Astrocyte of the cerebellum (primary cell): Measurements from ENCODE around the gene FOXK2.

ENCODE experiments used
- DNase-seq: peaks from one replicate; pipeline ENCODE4 v3.0.0-alpha.2; 2011; ENCODE audit warnings: low read depth
- H3K4me3 ChIP-seq: 2 replicates; pipeline ENCODE4 v1.5.1; 2011; ENCODE audit warnings: mild to moderate bottlenecking, low read depth, low read length, moderate library complexity
- in situ Hi-C: cut with HindIII; loops from 2 replicates; pipeline ENCODE4 v1.10.0; 2017; ENCODE audit warnings: low sequenced_read_pairs
- TF ChIP-seq, protein P1 (sequence below): IDR thresholded peaks from 2 replicates; pipeline ENCODE4 v1.5.1; 2012; ENCODE audit warnings: low read length, low read depth, moderate library complexity, mild to moderate bottlenecking; ENCODE audit errors: missing control alignments

The FOXK2 gene

DNA sequence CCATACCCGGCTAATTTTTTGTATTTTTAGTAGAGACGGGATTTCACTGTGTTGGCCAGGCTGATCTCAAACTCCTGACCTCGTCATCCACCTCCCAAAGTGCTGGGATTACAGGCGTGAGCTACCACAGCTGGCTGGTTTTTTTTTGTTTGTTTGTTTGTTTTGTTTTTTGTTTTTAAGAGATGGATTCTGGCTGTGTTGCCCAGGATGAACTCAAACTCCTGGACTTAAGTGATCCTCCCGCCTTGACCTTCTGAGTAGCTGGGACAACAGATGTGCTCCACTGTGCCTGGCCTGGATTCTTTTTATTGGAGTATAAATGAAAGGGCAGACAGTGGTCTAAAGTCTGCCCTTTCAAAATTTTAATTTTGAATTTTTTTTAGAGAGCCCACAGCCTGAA is 44.7 kb downstream of the FOXK2 start:
- DNase-seq, result no peak

DNA sequence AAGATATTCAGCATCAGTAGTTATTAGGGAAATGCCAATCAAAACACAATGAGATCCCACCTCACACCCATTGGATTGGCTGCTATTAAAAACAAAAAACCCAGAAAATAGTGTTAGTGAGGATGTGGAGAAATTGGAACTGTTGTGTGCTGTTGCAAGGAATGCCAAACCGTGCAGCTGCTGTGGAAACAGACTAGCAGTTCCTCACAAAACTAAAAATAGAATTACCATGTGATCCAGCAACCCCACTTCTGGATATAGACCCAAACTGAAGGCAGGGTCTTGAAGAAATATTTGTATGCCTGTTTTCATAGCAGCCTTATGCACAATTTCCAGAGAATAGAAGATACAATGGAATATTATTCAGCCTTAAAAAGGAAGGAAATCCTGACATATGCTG is 46.0 kb downstream of the FOXK2 start:
- TF ChIP-seq, protein P1, sequence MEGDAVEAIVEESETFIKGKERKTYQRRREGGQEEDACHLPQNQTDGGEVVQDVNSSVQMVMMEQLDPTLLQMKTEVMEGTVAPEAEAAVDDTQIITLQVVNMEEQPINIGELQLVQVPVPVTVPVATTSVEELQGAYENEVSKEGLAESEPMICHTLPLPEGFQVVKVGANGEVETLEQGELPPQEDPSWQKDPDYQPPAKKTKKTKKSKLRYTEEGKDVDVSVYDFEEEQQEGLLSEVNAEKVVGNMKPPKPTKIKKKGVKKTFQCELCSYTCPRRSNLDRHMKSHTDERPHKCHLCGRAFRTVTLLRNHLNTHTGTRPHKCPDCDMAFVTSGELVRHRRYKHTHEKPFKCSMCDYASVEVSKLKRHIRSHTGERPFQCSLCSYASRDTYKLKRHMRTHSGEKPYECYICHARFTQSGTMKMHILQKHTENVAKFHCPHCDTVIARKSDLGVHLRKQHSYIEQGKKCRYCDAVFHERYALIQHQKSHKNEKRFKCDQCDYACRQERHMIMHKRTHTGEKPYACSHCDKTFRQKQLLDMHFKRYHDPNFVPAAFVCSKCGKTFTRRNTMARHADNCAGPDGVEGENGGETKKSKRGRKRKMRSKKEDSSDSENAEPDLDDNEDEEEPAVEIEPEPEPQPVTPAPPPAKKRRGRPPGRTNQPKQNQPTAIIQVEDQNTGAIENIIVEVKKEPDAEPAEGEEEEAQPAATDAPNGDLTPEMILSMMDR, result no peak
- in situ Hi-C loops, result no loop called here
- no peak for DNase-seq
- H3K4me3 ChIP-seq, result no peak overlapping the region

More for the DNA sequence above, 44.7 kb downstream of the FOXK2 start:
- in situ Hi-C loops, result no loop called here
- TF ChIP-seq, protein P1, result no peak
- no peak overlapping the region for H3K4me3 ChIP-seq

DNA sequence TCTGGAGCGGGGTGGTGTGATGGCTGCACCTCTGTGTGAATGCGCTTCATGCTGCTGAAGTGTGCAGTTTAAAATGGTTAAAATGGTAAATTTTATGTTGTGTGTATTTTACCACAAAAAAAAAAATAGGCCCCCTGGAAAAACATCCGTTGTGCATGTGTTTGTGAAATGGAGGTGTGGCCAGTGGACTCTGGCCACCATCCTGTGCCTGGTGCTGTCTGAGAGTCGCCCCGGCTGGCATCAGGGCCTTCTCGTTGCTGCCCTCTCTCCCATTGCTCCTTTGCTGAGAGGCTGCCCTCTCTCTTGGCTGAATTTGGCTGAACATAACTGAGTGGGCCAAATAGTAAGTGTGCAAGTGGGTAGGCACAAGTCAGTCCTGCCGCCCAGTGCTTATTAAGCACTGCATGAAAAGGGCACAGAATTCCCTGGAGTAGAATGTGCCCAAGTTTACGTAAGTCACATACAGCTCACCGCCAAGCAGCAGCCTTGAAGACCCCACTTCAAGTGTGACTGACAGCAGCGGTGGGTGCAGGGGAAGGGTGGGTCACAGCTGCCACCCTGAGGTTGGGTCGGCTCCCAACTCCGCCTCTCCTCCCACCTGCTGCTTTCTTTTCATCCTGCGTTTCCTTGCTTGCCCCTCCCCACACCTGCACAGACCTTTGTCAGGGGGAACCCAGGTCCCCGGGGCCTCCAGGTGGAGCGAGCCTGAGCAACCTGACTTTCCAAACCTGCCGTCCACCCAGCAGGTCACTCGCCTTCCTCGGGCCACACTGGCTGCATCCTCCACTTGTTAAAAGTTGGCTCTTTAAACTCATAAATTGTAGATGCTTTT is 46.8 kb downstream of the FOXK2 start:
- H3K4me3 ChIP-seq, result no peak overlapping the region
- TF ChIP-seq, protein P1, result no peak
- in situ Hi-C loops, result no loop called here
- no peak for DNase-seq

DNA sequence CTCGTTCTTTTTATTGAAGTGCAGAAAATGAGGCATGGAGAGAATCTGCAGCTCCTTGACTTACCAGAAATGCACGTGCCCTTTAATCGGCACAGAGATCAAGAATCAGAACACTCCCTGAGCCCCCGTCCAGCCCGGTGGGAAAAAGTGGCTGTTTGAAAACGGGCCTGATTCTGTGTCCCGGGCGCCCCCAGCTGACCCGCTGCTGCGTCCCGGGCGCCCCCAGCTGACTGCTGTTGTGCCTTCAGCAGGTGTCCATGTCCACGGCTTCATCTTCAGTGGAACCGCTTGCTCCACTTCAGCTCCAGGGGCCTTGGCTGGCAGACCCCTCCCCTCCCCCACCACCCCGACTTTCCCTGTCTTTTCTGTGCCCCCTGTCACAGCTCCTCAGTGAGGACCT is 47.8 kb downstream of the FOXK2 start:
- no peak overlapping the region for H3K4me3 ChIP-seq
- in situ Hi-C loops, result no loop called here
- no peak for DNase-seq
- TF ChIP-seq, protein P1, result no peak

DNA sequence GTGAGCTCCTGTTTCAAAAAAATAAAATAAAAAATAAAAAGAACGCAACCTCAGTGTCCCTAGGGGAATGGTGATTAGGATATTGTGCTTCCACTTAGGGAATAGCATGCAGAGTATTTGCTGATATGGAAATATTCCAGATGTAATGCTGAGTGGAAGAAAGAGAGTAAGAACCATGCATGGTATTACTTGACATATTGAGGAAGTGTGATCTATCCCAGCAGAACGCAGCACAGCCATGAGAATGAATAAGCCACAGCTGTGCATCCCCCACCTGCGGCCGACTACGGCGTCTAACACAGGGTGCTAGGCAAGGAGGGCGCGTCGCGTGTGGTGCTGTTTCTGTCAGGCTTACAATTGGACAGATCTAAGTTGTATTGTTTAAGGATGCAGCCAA is 49.5 kb downstream of the FOXK2 start:
- in situ Hi-C loops, result no loop called here
- no peak overlapping the region for H3K4me3 ChIP-seq
- no peak for DNase-seq
- TF ChIP-seq, protein P1, result no peak

DNA sequence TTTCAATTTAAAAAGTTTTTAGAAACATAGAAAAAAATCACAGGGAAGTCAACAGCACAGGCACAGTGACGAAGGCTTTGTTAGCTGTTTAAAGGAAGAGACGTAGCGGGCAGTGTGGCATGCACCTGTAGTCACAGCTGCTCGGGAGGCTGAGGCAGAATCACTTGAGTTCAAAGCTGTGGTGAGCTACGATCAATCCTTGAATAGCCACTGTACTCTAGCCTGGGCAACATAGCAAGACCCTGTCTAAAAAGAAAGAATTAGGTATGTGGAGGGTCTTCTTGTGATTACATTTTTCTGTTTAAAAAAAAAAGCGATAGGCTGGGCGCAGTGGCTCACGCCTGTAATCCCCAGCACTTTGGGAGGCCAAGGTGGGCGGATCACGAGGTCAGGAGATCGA is 50.1 kb downstream of the FOXK2 start:
- TF ChIP-seq, protein P1, result no peak
- H3K4me3 ChIP-seq, result no peak overlapping the region
- in situ Hi-C loops, result no loop called here
- no peak for DNase-seq
